ENCODE measurements around the gene HAUS2. TPM values are rescaled to one million over a fixed set of nuclear protein-coding genes. Genes with fewer than 3 reads are reported as not detected.

HAUS2 gene
- polyA plus RNA-seq, 1 donor from 2014 or later: 76.0 TPM

- Histone ChIP-seq H3K4me3 (ENCODE audit: low read length) (peak overlapping the region; percentile 81), H3K4me2 (ENCODE audit: low read length) (peak overlapping the region; percentile 46), H3K27me3 (ENCODE audit: insufficient read depth, low read depth, low read length) (no peaks in the 10 kb centered on the region), H3K9me2 (ENCODE audit: insufficient read depth, low read length) (no peaks in the 10 kb centered on the region), H3K27ac (ENCODE audit: low read length) (no peak overlapping the region), H3K9me3 (ENCODE audit: low read length) (no peaks in the 10 kb centered on the region), H3F3A (ENCODE audit: insufficient read depth, low read length, poor library complexity, severe bottlenecking) (no peaks in the 10 kb centered on the region), H3K36me3 (ENCODE audit: insufficient read depth, low read length) (no peaks in the 10 kb centered on the region), H3K9ac (ENCODE audit: low read length) (no peak overlapping the region), H4K20me1 (ENCODE audit: insufficient read depth) (no peaks in the 10 kb centered on the region), H3K79me2 (replicated peaks; ENCODE audit: insufficient read depth, low read length) (peaks cover 27% of the 10 kb centered on the region), H2AFZ (ENCODE audit: low read depth, low read length) (no peak overlapping the region)
- TF ChIP-seq MXI1 (conservative IDR thresholded peaks at IDR 0.05; ENCODE audit: poor library complexity, severe bottlenecking) (no peak), SMC3 (conservative IDR thresholded peaks at IDR 0.05; ENCODE audit: poor library complexity) (no peak), TAF1 (IDR thresholded peaks at IDR 0.05; ENCODE audit: low read depth) (no peak), EP300 (conservative IDR thresholded peaks at IDR 0.05; ENCODE audit: poor library complexity, severe bottlenecking) (no peak), REST (IDR thresholded peaks at IDR 0.05; ENCODE audit: borderline replicate concordance) (no peak), RAD21 (conservative IDR thresholded peaks at IDR 0.05) (no peak), POLR2AphosphoS5 (IDR thresholded peaks at IDR 0.05) (no peak), CTCF (IDR thresholded peaks at IDR 0.05; ENCODE audit: poor library complexity, severe bottlenecking) (no peak), EZH2 (IDR thresholded peaks at IDR 0.05; ENCODE audit: borderline replicate concordance, insufficient read depth, low read length, poor library complexity, severe bottlenecking) (no peak)
Observed at GRCh38 chr15:42549741-42550392, 1.2 kb downstream of the HAUS2 start.

GRCh38 chr15:42553554-42553953 lies 4.9 kb downstream of the HAUS2 start:
- no peaks in the 10 kb centered on the region for H3K36me3 ChIP-seq (ENCODE audit: insufficient read depth, low read length)
- H3K4me2 ChIP-seq (ENCODE audit: low read length): no peak overlapping the region
- no peaks in the 10 kb centered on the region for H3F3A ChIP-seq (ENCODE audit: insufficient read depth, low read length, poor library complexity, severe bottlenecking)

More at GRCh38 chr15:42553554-42553953, 4.9 kb downstream of the HAUS2 start:
- H3K9me2 ChIP-seq (ENCODE audit: insufficient read depth, low read length): no peaks in the 10 kb centered on the region
- no peak overlapping the region for H3K4me3 ChIP-seq (ENCODE audit: low read length)
- H2AFZ ChIP-seq (ENCODE audit: low read depth, low read length): no peak overlapping the region
- TF ChIP-seq CTCF (IDR thresholded peaks at IDR 0.05; ENCODE audit: poor library complexity, severe bottlenecking): no peak
- no peak for TF ChIP-seq TAF1 (IDR thresholded peaks at IDR 0.05; ENCODE audit: low read depth)
- TF ChIP-seq POLR2AphosphoS5 (IDR thresholded peaks at IDR 0.05): no peak
- TF ChIP-seq REST (IDR thresholded peaks at IDR 0.05; ENCODE audit: borderline replicate concordance): no peak
- TF ChIP-seq SMC3 (conservative IDR thresholded peaks at IDR 0.05; ENCODE audit: poor library complexity): no peak
- no peak for TF ChIP-seq EP300 (conservative IDR thresholded peaks at IDR 0.05; ENCODE audit: poor library complexity, severe bottlenecking)
- TF ChIP-seq EZH2 (IDR thresholded peaks at IDR 0.05; ENCODE audit: borderline replicate concordance, insufficient read depth, low read length, poor library complexity, severe bottlenecking): no peak
- TF ChIP-seq MXI1 (conservative IDR thresholded peaks at IDR 0.05; ENCODE audit: poor library complexity, severe bottlenecking): no peak
- TF ChIP-seq RAD21 (conservative IDR thresholded peaks at IDR 0.05): no peak
- no peaks in the 10 kb centered on the region for H3K9me3 ChIP-seq (ENCODE audit: low read length)
- no peak overlapping the region for H3K27ac ChIP-seq (ENCODE audit: low read length)
- peaks cover 19% of the 10 kb centered on the region for H3K79me2 ChIP-seq (replicated peaks; ENCODE audit: insufficient read depth, low read length)
- no peaks in the 10 kb centered on the region for H3K27me3 ChIP-seq (ENCODE audit: insufficient read depth, low read depth, low read length)
- H4K20me1 ChIP-seq (ENCODE audit: insufficient read depth): no peaks in the 10 kb centered on the region
- H3K9ac ChIP-seq (ENCODE audit: low read length): no peak overlapping the region

All from neural cell (in vitro differentiated cells).